Neural progenitor cell (in vitro differentiated cells): ENCODE measurements around the gene CERS1. TPM values are rescaled to one million over a fixed set of nuclear protein-coding genes. Genes with fewer than 3 reads are reported as not detected.

Source experiments
- DNase-seq: peaks from one replicate; pipeline ENCODE4 v3.0.0-alpha.2; 2016; ENCODE audit warnings: low spot score
- H2AFZ ChIP-seq: fragments of 200-600 bp; sonication (generic); replicated peaks from 2 replicates; pipeline ENCODE4 v1.6.1; 2016; ENCODE audit warnings: antibody characterized with exemption
- H3F3A ChIP-seq: fragments of 200-600 bp; sonication (generic); 2 replicates; pipeline ENCODE4 v1.6.1; 2016; ENCODE audit warnings: antibody characterized with exemption, low read depth
- H3K27ac ChIP-seq: fragments of 200-600 bp; sonication (generic); 2 replicates; pipeline ENCODE4 v1.5.1; 2016; ENCODE audit warnings: mild to moderate bottlenecking
- H3K27me3 ChIP-seq: fragments of 200-600 bp; sonication (generic); 2 replicates; pipeline ENCODE4 v1.6.1; 2016; ENCODE audit warnings: mild to moderate bottlenecking, moderate library complexity
- H3K36me3 ChIP-seq: fragments of 200-600 bp; sonication (generic); 2 replicates; pipeline ENCODE4 v1.5.1; 2016
- H3K4me1 ChIP-seq: fragments of 200-600 bp; sonication (generic); 2 replicates; pipeline ENCODE4 v1.6.1; 2016; ENCODE audit warnings: mixed run types
- H3K4me2 ChIP-seq: fragments of 200-600 bp; sonication (generic); 2 replicates; pipeline ENCODE4 v1.6.1; 2016
- H3K4me3 ChIP-seq: fragments of 200-600 bp; sonication (generic); 2 replicates; pipeline ENCODE4 v1.5.1; 2016
- H3K79me2 ChIP-seq: fragments of 200-600 bp; sonication (generic); 2 replicates; pipeline ENCODE4 v1.6.1; 2016; ENCODE audit warnings: low read depth
- H3K9ac ChIP-seq: fragments of 200-600 bp; sonication (generic); 2 replicates; pipeline ENCODE4 v1.6.1; 2016
- H3K9me3 ChIP-seq: fragments of 200-600 bp; sonication (generic); 2 replicates; pipeline ENCODE4 v1.5.1; 2016; ENCODE audit warnings: low read depth
- H4K20me1 ChIP-seq: fragments of 200-600 bp; sonication (generic); 2 replicates; pipeline ENCODE4 v1.6.1; 2016; ENCODE audit warnings: low read depth
- H3K27ac Mint-ChIP-seq: 3 replicates; pipeline ENCODE4 v1.8.0; 2021; ENCODE audit warnings: mixed read lengths
- H3K27me3 Mint-ChIP-seq: 2 replicates; pipeline ENCODE4 v1.8.0; 2022; ENCODE audit warnings: low read depth, mild to moderate bottlenecking, inconsistent platforms, moderate library complexity, mixed read lengths; ENCODE audit not compliant: insufficient read depth
- H3K36me3 Mint-ChIP-seq: 3 replicates; pipeline ENCODE4 v1.8.0; 2021; ENCODE audit warnings: mixed read lengths
- H3K4me1 Mint-ChIP-seq: 3 replicates; pipeline ENCODE4 v1.8.0; 2021; ENCODE audit warnings: mixed read lengths
- H3K4me3 Mint-ChIP-seq: 3 replicates; pipeline ENCODE4 v1.8.0; 2021; ENCODE audit warnings: mild to moderate bottlenecking, moderate library complexity, mixed read lengths
- H3K9me3 Mint-ChIP-seq: 3 replicates; pipeline ENCODE4 v1.8.0; 2020; ENCODE audit warnings: mixed read lengths
- CTCF ChIP-seq: fragments of 200-600 bp; sonication (generic); IDR thresholded peaks from 2 replicates; pipeline ENCODE4 v1.5.1; 2017; ENCODE audit warnings: antibody characterized with exemption, mild to moderate bottlenecking
- EZH2 ChIP-seq: fragments of 200-600 bp; sonication (generic); IDR thresholded peaks from 2 replicates; pipeline ENCODE4 v1.6.1; 2017; ENCODE audit warnings: antibody characterized with exemption, mild to moderate bottlenecking, moderate library complexity
- EZH2phosphoT487 ChIP-seq: fragments of 200-600 bp; sonication (generic); IDR thresholded peaks from 2 replicates; pipeline ENCODE4 v1.6.1; 2017; ENCODE audit warnings: antibody characterized with exemption
- total RNA-seq: library from RNA; depleted of rRNA; stranded (reverse); fragments of >200 nt; gene quantifications from 2 replicates; pipeline ENCODE4 v1.2.3, GENCODE V29; 2015; ENCODE audit warnings: low replicate concordance

Gene CERS1
- total RNA-seq, 1 donor from 2014 or later: 1.9 TPM

- no peak for DNase-seq
- no peaks in the 10 kb centered on the region for H3K36me3 ChIP-seq
- no peaks in the 10 kb centered on the region for H3K4me1 ChIP-seq
- no peaks in the 10 kb centered on the region for H3K9me3 Mint-ChIP-seq
- H3K9me3 ChIP-seq: no peaks in the 10 kb centered on the region
- H3K4me3 Mint-ChIP-seq: no peak overlapping the region
- H3K27me3 Mint-ChIP-seq: peaks cover 10% of the 10 kb centered on the region
- no peak for TF ChIP-seq EZH2phosphoT487
- no peak for TF ChIP-seq EZH2
- no peak for TF ChIP-seq CTCF
- peaks cover 8% of the 10 kb centered on the region for H3K4me1 Mint-ChIP-seq
- no peak overlapping the region for H3K27ac Mint-ChIP-seq
- peaks cover 43% of the 10 kb centered on the region for H4K20me1 ChIP-seq
- H3K4me3 ChIP-seq: no peak overlapping the region
- H3F3A ChIP-seq: peaks cover 20% of the 10 kb centered on the region
- H3K36me3 Mint-ChIP-seq: peaks cover 20% of the 10 kb centered on the region
- H3K4me2 ChIP-seq: no peak overlapping the region
- H3K9ac ChIP-seq: no peak overlapping the region
- H3K27ac ChIP-seq: no peak overlapping the region
- no peaks in the 10 kb centered on the region for H3K27me3 ChIP-seq
- no peaks in the 10 kb centered on the region for H3K79me2 ChIP-seq
- H2AFZ ChIP-seq: no peak overlapping the region
These were observed 26.0 kb downstream of the CERS1 start for GRCh38 chr19:18869781-18870530.

GRCh38 chr19:18869023-18869618, 26.8 kb downstream of the CERS1 start:
- H3K36me3 ChIP-seq: no peaks in the 10 kb centered on the region
- no peaks in the 10 kb centered on the region for H3K79me2 ChIP-seq
- no peak overlapping the region for H3K27ac Mint-ChIP-seq
- no peaks in the 10 kb centered on the region for H3K9me3 Mint-ChIP-seq
- H3K4me3 Mint-ChIP-seq: no peak overlapping the region
- no peaks in the 10 kb centered on the region for H3K9me3 ChIP-seq
- no peak for DNase-seq
- H3K4me1 ChIP-seq: no peaks in the 10 kb centered on the region
- no peak overlapping the region for H2AFZ ChIP-seq
- H4K20me1 ChIP-seq: peaks cover 42% of the 10 kb centered on the region
- peaks cover 16% of the 10 kb centered on the region for H3K36me3 Mint-ChIP-seq
- no peak overlapping the region for H3K27ac ChIP-seq
- H3K27me3 ChIP-seq: no peaks in the 10 kb centered on the region
- TF ChIP-seq EZH2phosphoT487 (no peak), CTCF (no peak), EZH2 (no peak)
- H3K4me1 Mint-ChIP-seq: peaks cover 8% of the 10 kb centered on the region
- peaks cover 12% of the 10 kb centered on the region for H3K27me3 Mint-ChIP-seq
- H3K9ac ChIP-seq: no peak overlapping the region
- H3K4me2 ChIP-seq: no peak overlapping the region
- H3K4me3 ChIP-seq: no peak overlapping the region
- H3F3A ChIP-seq: peaks cover 20% of the 10 kb centered on the region

GRCh38 chr19:18868380-18869022, 27.5 kb downstream of the CERS1 start:
- H3K4me2 ChIP-seq: no peak overlapping the region
- Mint-ChIP-seq H3K9me3 (no peaks in the 10 kb centered on the region), H3K4me1 (peaks cover 8% of the 10 kb centered on the region), H3K36me3 (peaks cover 13% of the 10 kb centered on the region), H3K27me3 (peaks cover 14% of the 10 kb centered on the region), H3K4me3 (no peak overlapping the region), H3K27ac (no peak overlapping the region)
- no peaks in the 10 kb centered on the region for H3K36me3 ChIP-seq
- H3K9ac ChIP-seq: no peak overlapping the region
- H3F3A ChIP-seq: peaks cover 20% of the 10 kb centered on the region
- H3K27me3 ChIP-seq: no peaks in the 10 kb centered on the region
- no peaks in the 10 kb centered on the region for H3K79me2 ChIP-seq
- H3K4me1 ChIP-seq: no peaks in the 10 kb centered on the region
- H3K27ac ChIP-seq: no peak overlapping the region
- TF ChIP-seq CTCF: no peak
- no peak for TF ChIP-seq EZH2phosphoT487
- no peak for TF ChIP-seq EZH2
- H4K20me1 ChIP-seq: peaks cover 42% of the 10 kb centered on the region
- no peaks in the 10 kb centered on the region for H3K9me3 ChIP-seq
- no peak overlapping the region for H3K4me3 ChIP-seq
- DNase-seq: no peak
- H2AFZ ChIP-seq: no peak overlapping the region
